ENCODE measurements around the gene HNRNPR.
"Not testable (repeated sequence)": the region's sequence is repeated elsewhere in the genome, so short reads cannot be mapped to it uniquely, and the experiment has no call there.

HNRNPR gene

GRCh38 chr1:23344111-23344986, at the start of gene HNRNPR:
HNRNPR (minus strand) TSS chr1:23344284; CDS start chr1:23341008, 3,276 bp downstream.
- peak; percentile 100 for DNase-seq (ENCODE audit: low read depth)

GRCh38 chr1:23393706-23394105, 49.6 kb upstream of the HNRNPR start:
- peak; percentile 85 for DNase-seq (ENCODE audit: low read depth)

GRCh38 chr1:23392125-23392855, 48.2 kb upstream of the HNRNPR start:
- DNase-seq (ENCODE audit: low read depth), result no peak

- DNase-seq (ENCODE audit: low read depth), result no peak
Observed at GRCh38 chr1:23389837-23390321, 45.8 kb upstream of the HNRNPR start.

- DNase-seq (ENCODE audit: low read depth), result no peak
Observed at GRCh38 chr1:23387494-23387893, 43.4 kb upstream of the HNRNPR start.

- peak; percentile 75 for DNase-seq (ENCODE audit: low read depth)
Observed at GRCh38 chr1:23385119-23385621, 41.1 kb upstream of the HNRNPR start.

- peak; percentile 97 for DNase-seq (ENCODE audit: low read depth)
Observed at GRCh38 chr1:23384312-23385058, 40.4 kb upstream of the HNRNPR start.

- DNase-seq (ENCODE audit: low read depth), result no peak
Observed at GRCh38 chr1:23383577-23384311, 39.7 kb upstream of the HNRNPR start.

GRCh38 chr1:23381233-23381885, 37.3 kb upstream of the HNRNPR start:
- DNase-seq (ENCODE audit: low read depth), result no peak

- DNase-seq (ENCODE audit: low read depth), result no peak
Observed at GRCh38 chr1:23380719-23381118, 36.6 kb upstream of the HNRNPR start.

- not testable (repeated sequence) for DNase-seq (ENCODE audit: low read depth)
Observed at GRCh38 chr1:23380236-23380635, 36.2 kb upstream of the HNRNPR start.

GRCh38 chr1:23376890-23377811, 33.1 kb upstream of the HNRNPR start:
- peak; percentile 88 for DNase-seq (ENCODE audit: low read depth)

GRCh38 chr1:23374079-23374735, 30.1 kb upstream of the HNRNPR start:
- DNase-seq (ENCODE audit: low read depth), result not testable (repeated sequence)

GRCh38 chr1:23371987-23372880, 28.1 kb upstream of the HNRNPR start:
- no peak for DNase-seq (ENCODE audit: low read depth)

GRCh38 chr1:23370709-23371584, 26.9 kb upstream of the HNRNPR start:
- no peak for DNase-seq (ENCODE audit: low read depth)

- DNase-seq (ENCODE audit: low read depth), result no peak
Observed at GRCh38 chr1:23370330-23370708, 26.2 kb upstream of the HNRNPR start.

Measured in amniotic epithelial cell (primary cell).